ENCODE data around the gene CGB8. TPM values are rescaled to one million over a fixed set of nuclear protein-coding genes. Genes with fewer than 3 reads are reported as not detected.
A peak's percentile ranks its signal among the peaks of the same experiment; 100 is the strongest.

Gene CGB8
- total and polyA plus RNA-seq, 7 donors: not detected

GRCh38 chr19:49091391-49092038 lies 42.6 kb upstream of the CGB8 start:
- no peak overlapping the region for H3K4me3 ChIP-seq
- peaks cover 40% of the 10 kb centered on the region for H3K4me1 ChIP-seq
- WGBS, 3 donors: 87 to 88% (median 87%) methylated on average over 17 of the region's 17 CpGs
- DNase-seq (no peak), ATAC-seq (no peak)
- intact Hi-C loops (cut with DNase I): no loop called here
- no peak overlapping the region for H3K27ac ChIP-seq
- H3K27me3 ChIP-seq (ENCODE audit: insufficient read depth in 3 of 3, low read length in 2 of 3): no peaks in the 10 kb centered on the region
- peaks cover 7 to 89% of the 10 kb centered on the region in 2 donors for H3K36me3 ChIP-seq (ENCODE audit: insufficient read depth in 1 of 2, low read depth in 1 of 2)
- TF ChIP-seq, protein P1, sequence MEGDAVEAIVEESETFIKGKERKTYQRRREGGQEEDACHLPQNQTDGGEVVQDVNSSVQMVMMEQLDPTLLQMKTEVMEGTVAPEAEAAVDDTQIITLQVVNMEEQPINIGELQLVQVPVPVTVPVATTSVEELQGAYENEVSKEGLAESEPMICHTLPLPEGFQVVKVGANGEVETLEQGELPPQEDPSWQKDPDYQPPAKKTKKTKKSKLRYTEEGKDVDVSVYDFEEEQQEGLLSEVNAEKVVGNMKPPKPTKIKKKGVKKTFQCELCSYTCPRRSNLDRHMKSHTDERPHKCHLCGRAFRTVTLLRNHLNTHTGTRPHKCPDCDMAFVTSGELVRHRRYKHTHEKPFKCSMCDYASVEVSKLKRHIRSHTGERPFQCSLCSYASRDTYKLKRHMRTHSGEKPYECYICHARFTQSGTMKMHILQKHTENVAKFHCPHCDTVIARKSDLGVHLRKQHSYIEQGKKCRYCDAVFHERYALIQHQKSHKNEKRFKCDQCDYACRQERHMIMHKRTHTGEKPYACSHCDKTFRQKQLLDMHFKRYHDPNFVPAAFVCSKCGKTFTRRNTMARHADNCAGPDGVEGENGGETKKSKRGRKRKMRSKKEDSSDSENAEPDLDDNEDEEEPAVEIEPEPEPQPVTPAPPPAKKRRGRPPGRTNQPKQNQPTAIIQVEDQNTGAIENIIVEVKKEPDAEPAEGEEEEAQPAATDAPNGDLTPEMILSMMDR (IDR thresholded peaks at IDR 0.05): no peak
- H3K9me3 ChIP-seq: no peaks in the 10 kb centered on the region

DNA sequence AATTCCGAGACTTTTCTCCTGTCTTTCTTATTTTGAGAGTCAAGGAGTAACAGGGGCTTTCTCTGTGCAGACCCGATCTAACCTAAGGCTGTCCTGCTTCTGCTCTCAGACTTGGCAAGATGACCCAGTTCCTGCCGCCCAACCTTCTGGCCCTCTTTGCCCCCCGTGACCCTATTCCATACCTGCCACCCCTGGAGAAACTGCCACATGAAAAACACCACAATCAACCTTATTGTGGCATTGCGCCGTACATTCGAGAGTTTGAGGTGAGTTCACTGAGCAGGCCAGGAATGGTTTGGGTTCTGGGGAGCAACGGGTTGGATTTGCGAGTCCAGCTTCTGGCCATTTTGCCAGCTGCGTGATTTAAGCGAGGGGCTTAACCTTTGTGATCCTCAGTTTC lies 37.4 kb upstream of the CGB8 start:
- Histone ChIP-seq H3K4me3 (peak overlapping the region; percentile 100), H3K9me3 (no peaks in the 10 kb centered on the region), H3K4me1 (peaks cover 18% of the 10 kb centered on the region), H3K27ac (peak overlapping the region; percentile 97), H3K36me3 (ENCODE audit: insufficient read depth in 1 of 2, low read depth in 1 of 2) (peaks cover 2 to 45% of the 10 kb centered on the region in 2 donors), H3K27me3 (ENCODE audit: insufficient read depth in 3 of 3, low read length in 2 of 3) (no peaks in the 10 kb centered on the region)
- DNase-seq (no peak), ATAC-seq (no peak)
- TF ChIP-seq, protein P1 (IDR thresholded peaks at IDR 0.05): no peak
- WGBS, 3 donors: 44 to 48% (median 46%) methylated on average over 11 of the region's 11 CpGs
- intact Hi-C loops (cut with DNase I): no loop called here

DNA sequence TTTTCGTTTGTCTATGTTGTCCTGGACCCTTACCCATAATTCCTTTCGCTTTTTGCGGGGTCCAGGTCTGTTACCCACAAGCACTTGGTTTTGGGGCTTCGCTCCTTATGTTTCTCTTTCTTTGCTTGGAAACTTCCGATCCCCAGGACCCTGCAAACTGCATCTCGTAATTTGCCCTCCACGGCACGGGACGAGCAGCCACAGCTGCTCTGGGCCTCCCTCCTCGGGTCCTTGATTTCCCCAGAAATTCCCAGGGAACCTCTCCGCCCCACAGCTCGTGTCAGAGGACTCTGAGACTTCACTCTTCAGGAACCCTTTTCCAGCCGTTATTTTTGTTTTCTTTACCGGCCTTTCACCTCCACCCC lies 36.9 kb upstream of the CGB8 start:
- no peaks in the 10 kb centered on the region for H3K9me3 ChIP-seq
- peak overlapping the region; percentile 100 for H3K4me3 ChIP-seq
- H3K4me1 ChIP-seq: peaks cover 18% of the 10 kb centered on the region
- intact Hi-C loops (cut with DNase I): no loop called here
- peaks cover 2 to 41% of the 10 kb centered on the region in 2 donors for H3K36me3 ChIP-seq (ENCODE audit: insufficient read depth in 1 of 2, low read depth in 1 of 2)
- H3K27ac ChIP-seq: peak overlapping the region; percentile 97
- TF ChIP-seq, protein P1 (IDR thresholded peaks at IDR 0.05): no peak
- 0 to 1% (median 1%) methylated on average over 14 of the region's 14 CpGs for WGBS, 3 donors
- no peak for ATAC-seq
- H3K27me3 ChIP-seq (ENCODE audit: insufficient read depth in 3 of 3, low read length in 2 of 3): no peaks in the 10 kb centered on the region
- no peak for DNase-seq

DNA sequence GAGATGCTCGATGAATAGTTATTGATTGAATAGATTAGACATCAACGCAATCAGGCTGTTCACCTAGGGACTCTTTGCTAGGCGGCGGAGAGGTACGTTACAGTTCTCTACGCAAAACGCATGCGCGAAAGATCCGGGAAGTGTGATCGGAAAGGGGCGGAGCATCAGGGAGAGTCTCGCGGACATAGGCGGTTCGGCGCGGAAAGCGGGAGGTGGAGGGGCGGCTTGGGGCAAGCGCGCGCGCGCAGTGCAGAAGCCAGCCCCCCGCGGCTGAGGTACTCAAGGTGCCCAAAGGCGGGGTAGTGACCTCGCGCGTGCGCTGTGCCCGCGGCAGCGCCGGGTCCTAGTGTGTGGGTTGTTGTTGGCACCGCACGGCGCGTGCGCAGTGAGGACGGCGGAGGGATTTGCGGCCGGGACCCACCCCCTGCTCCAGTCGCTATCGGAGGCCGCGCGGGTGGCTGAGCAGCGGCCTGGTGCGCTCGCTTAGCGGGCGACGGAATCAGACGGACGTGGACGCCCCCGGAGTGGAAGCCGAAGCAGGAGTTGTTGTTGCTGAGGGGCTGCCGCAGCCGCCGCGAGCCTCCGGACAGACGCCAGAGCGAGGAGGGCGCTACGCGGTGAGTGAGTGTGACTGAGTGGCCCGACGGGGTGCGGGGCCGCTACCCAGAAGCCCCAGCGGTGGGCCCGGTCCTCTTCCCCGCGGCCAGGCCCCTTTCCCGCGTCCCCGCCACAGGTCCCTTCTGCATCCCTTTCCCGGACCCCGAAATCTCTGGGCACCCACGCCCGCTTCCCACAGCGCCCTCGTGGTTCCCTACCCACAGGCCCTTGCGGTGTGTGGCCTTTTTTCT lies 36.3 kb upstream of the CGB8 start, which contains the start of gene SNRNP70:
Gene SNRNP70 (plus strand): TSS at position 432 of the 848 bp plus-strand sequence. CDS start 964 bp downstream, outside the sequence.
- ATAC-seq: peak; percentile 97 to 99 (median 98)
- no peaks in the 10 kb centered on the region for H3K9me3 ChIP-seq
- H3K4me1 ChIP-seq: peaks cover 18% of the 10 kb centered on the region
- H3K27ac ChIP-seq: peak within 1 kb of the TSS; percentile 97
- H3K4me3 ChIP-seq: peak within 1 kb of the TSS; percentile 100
- H3K36me3 ChIP-seq (ENCODE audit: insufficient read depth in 1 of 2, low read depth in 1 of 2): peaks cover 2 to 35% of the 10 kb centered on the region in 2 donors
- no peaks in the 10 kb centered on the region for H3K27me3 ChIP-seq (ENCODE audit: insufficient read depth in 3 of 3, low read length in 2 of 3)
- TF ChIP-seq, protein P1 (IDR thresholded peaks at IDR 0.05): no peak
- intact Hi-C loops (cut with DNase I): no loop called here
- 0% methylated on average over 72 to 89 of the region's 89 CpGs for WGBS, 3 donors
- DNase-seq: peak; percentile 100
